WTC11 (cell line): ENCODE results near the gene ZNF516.

ENCODE experiments used
- CTCF ChIP-seq: fragments of 200-600 bp; IDR thresholded peaks from 2 replicates; pipeline ENCODE4 v1.8.0; 2022; ENCODE audit warnings: antibody characterized with exemption
- E2F1 ChIP-seq: sonication (generic); formaldehyde crosslinking; IDR thresholded peaks from 2 replicates; pipeline ENCODE4 v1.8.0; 2022; ENCODE audit warnings: mild to moderate bottlenecking, missing genetic modification reagents
- MAX ChIP-seq: sonication (generic); formaldehyde crosslinking; IDR thresholded peaks from 2 replicates; pipeline ENCODE4 v1.8.0; 2022; ENCODE audit warnings: mild to moderate bottlenecking, missing genetic modification reagents
- NR3C1 ChIP-seq: sonication (generic); formaldehyde crosslinking; conservative IDR thresholded peaks from 2 replicates; pipeline ENCODE4 v1.8.1; 2023; ENCODE audit warnings: low read depth, mild to moderate bottlenecking, missing genetic modification reagents
- ZNF512 ChIP-seq: sonication (generic); formaldehyde crosslinking; IDR thresholded peaks from 2 replicates; pipeline ENCODE4 v1.8.1; 2022; ENCODE audit warnings: missing genetic modification reagents, borderline replicate concordance

- TF ChIP-seq CTCF (no peak), E2F1 (CRISPR knock-in tag) (no peak), ZNF512 (CRISPR knock-in tag) (no peak), MAX (CRISPR knock-in tag) (no peak), NR3C1 (no peak)
Measured at GRCh38 chr18:76410033-76410432, 85.0 kb downstream of the ZNF516 start.
